Right lobe of liver (tissue), 4 donors: ENCODE results near the gene VSTM2B.

ENCODE experiments used
- POLR2A ChIP-seq: fragments of 450-650 bp; IDR thresholded peaks from one replicate; pipeline ENCODE4 v1.6.1; 2017; ENCODE audit warnings: antibody characterized with exemption, mild to moderate bottlenecking
- TF ChIP-seq, protein P1 (sequence below), 4 donors: fragments of 200-600 bp in 3 of 4; fragments of 450-650 bp in 1 of 4; IDR thresholded peaks; one replicate each; pipeline versions ENCODE4 v1.5.1 to v1.8.0; 2016 to 2022; ENCODE audit warnings: antibody characterized with exemption in 4 of 4, mild to moderate bottlenecking in 2 of 4
- donor health status: DM: no; HTN: no; CAD: no.
- donor health status: DM: no; HTN: no; CAD: no.
- donor health status: DM: no; HTN: yes; CAD: no.

- TF ChIP-seq POLR2A: no peak
- TF ChIP-seq, protein P1, sequence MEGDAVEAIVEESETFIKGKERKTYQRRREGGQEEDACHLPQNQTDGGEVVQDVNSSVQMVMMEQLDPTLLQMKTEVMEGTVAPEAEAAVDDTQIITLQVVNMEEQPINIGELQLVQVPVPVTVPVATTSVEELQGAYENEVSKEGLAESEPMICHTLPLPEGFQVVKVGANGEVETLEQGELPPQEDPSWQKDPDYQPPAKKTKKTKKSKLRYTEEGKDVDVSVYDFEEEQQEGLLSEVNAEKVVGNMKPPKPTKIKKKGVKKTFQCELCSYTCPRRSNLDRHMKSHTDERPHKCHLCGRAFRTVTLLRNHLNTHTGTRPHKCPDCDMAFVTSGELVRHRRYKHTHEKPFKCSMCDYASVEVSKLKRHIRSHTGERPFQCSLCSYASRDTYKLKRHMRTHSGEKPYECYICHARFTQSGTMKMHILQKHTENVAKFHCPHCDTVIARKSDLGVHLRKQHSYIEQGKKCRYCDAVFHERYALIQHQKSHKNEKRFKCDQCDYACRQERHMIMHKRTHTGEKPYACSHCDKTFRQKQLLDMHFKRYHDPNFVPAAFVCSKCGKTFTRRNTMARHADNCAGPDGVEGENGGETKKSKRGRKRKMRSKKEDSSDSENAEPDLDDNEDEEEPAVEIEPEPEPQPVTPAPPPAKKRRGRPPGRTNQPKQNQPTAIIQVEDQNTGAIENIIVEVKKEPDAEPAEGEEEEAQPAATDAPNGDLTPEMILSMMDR (IDR thresholded peaks at IDR 0.05): no peak
Measured at GRCh38 chr19:29542776-29543175, 17.0 kb downstream of the VSTM2B start.
